Stimulated activated CD8-positive, alpha-beta memory T cell treated with anti-CD3 and anti-CD28 coated beads, Interleukin-4, amount 100 ng/mL, for 24 hours (primary cell): Measurements from ENCODE around the gene PNMT.
"Not testable (repeated sequence)": the region's sequence is repeated elsewhere in the genome, so short reads cannot be mapped to it uniquely, and the experiment has no call there.

Experiments used
- DNase-seq: peaks from one replicate; pipeline ENCODE4 v3.0.0-alpha.2; 2020; ENCODE audit warnings: low read depth

Gene PNMT

DNA sequence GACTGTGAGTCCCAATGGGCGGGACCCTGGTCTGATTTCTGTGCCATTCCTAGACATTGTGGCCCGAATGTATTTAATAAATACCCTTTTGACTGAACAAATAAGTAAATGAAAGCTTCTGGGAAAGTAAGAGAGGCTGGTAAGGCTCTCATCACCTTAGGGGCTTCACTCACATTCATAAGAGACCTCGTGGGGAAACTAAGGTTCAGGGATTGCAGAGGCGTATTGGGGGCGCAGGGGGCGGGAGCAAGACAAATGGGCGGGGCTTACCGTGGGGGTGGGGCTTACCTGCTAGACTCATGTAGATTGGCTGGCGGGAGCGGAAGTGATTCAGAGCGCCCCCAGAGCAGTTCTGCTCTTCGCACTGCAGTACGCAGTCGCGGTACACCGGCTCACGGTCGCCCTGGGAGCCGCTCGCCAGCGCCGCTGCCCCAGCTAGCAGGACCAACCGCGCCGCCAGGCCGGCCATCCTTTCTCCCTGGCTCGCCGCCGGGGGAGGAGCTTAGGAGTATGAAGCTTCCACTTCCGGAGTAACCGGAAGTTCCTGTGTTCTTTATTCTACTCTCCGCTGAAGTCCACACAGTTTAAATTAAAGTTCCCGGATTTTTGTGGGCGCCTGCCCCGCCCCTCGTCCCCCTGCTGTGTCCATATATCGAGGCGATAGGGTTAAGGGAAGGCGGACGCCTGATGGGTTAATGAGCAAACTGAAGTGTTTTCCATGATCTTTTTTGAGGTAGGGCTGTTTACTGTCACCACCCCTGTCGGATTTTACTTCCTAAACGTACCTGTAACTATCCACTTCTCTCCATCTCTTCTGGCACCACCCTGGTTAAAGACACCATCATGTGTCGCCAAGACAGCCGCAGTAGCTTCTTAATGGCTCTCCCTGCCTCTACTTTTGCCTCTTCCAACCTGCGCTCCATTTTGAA is 19.6 kb downstream of the PNMT start, which contains the start of gene PGAP3:
TSS of gene PGAP3 (minus strand) at position 512 of the 929 bp plus-strand sequence. CDS start at position 469, 43 bp downstream.
- peak; percentile 74 for DNase-seq

DNA sequence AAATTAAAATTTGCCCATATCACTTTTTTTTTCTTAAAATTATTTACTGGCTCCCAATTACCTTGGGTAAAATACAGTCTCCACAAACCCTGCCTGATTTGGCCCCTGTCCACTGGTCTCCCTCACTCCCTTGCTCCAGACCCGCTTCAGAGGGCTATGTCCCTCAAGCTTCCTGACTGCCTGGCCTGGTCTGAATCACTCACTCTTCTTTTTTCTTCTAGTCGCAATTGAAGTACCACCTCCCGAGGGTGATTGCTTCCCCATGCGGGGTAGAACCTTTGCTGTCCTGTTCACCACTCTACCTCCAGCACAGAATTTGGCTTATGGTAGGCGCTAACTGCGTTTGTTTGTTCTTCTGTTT is 20.2 kb downstream of the PNMT start:
- DNase-seq, result no peak

DNA sequence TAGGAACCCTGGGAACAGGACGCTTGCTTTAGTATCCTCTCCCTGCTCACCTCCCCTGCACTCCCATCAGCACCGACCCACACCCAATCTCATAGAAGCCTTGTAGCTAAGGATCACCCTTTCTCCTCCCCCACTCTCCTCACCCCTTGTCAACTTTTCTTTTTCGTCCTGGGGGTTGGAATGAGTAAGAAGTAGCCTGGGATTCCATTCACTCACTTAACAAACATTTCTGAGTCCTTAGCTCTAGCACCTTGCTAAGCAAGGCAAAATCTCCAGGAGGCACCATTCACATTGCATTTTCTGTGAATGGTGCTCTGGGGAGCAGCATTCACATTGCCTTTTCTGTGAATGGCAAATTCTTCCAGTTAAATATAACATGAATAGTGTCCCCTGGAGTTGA is 20.7 kb downstream of the PNMT start:
- no peak for DNase-seq

DNA sequence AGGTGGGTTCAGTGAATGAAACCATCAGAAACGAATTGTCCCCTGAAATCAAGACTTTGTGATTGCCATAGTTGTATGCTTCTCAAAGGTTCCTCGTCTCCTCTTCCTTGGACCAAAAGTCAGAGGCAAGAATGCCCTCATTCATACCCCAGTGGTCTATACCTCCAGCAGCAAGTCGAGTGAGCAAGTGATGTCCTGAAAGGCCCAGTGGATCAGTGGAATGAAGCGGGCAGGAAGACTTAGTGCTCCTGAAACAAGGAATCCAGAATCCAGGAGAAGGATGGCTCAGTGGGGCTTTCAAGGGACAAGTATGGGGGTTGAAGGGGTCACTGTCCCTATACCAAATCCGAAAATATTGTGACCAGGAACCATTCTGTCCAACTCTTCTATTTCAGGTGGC is 26.3 kb downstream of the PNMT start:
- no peak for DNase-seq

DNA sequence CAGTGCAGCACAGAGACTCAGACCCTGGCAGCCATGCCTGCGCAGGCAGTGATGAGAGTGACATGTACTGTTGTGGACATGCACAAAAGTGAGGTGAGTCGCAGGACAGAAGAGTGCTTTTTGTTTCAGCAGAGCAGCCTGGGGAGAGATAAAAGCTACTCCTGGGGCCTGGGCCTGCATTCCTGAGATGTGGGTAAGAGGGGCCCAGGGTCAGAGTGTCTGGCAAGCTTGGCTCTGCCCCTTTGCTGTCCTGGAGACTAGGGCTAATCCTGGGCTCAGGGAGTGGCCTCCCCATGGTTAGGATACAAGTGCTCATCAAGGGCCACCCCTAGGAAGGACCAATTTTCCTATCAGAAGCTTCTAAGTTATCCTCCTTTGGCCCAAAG is 26.8 kb downstream of the PNMT start:
- no peak for DNase-seq

DNA sequence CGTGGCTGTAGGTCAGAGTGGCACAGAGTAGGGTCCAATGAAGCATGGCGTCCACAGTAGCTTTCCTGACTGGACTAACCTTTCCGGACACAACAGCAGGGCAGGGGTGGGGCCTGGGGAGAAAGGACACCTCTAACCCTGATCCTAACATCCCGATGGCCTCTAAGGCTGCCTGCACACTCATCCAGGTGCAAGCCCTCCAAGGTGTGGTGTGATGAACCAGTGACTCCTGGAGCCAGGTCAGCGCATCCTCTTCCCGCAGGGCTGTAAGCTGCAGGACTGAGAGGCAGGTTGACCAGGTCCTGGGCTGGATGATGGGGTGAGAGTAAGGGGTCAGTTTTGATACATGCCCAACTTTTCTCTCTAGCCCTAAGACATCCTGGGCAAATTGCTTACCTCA is 28.5 kb downstream of the PNMT start:
- DNase-seq, result no peak

DNA sequence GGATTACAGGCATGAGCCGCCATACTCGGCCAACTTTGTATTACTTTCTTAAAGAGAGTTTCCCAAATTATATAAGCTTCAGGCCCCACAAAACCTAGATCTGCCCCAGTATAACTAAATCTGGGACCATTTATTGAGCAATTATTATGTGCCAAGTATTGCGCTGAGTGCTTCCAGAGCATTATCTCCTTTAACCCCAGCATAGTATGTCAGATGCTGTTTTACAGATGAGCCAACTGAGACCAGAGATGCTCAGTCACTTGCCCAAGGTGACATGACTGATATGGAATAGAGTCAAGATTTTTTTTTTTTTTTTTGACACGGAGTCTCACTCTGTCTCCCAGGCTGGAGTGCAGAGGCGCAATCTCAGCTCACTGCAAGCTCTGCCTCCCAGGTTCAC is 29.7 kb downstream of the PNMT start:
- no peak for DNase-seq

DNA sequence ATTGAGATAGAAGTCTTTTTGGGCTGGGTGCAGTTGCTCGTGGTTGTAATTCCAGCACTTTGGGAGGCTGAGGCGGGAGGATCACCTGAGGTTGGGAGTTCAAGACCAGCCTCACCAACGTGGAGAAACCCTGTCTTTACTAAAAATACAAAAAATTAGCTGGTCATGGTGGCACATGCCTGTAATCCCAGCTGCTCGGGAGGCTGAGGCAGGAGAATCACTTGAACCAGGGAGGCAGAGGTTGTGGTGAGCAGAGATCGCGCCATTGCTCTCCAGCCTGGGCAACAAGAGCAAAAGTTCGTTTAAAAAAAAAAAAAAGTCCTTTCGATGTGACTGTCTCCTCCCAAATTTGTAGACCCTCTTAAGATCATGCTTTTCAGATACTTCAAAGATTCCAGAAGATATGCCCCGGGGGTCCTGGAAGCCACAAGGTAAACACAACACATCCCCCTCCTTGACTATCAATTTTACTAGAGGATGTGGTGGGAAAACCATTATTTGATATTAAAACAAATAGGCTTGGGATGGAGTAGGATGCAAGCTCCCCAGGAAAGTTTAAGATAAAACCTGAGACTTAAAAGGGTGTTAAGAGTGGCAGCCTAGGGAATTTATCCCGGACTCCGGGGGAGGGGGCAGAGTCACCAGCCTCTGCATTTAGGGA is 31.0 kb downstream of the PNMT start:
- DNase-seq, result not testable (repeated sequence)

DNA sequence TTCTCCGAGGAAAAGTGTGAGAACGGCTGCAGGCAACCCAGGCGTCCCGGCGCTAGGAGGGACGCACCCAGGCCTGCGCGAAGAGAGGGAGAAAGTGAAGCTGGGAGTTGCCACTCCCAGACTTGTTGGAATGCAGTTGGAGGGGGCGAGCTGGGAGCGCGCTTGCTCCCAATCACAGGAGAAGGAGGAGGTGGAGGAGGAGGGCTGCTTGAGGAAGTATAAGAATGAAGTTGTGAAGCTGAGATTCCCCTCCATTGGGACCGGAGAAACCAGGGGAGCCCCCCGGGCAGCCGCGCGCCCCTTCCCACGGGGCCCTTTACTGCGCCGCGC is 31.5 kb downstream of the PNMT start, which contains the start of gene ERBB2:
TSS of gene ERBB2 (plus strand) at position 247 of the 330 bp plus-strand sequence. CDS start 175 bp downstream, outside the sequence.
- DNase-seq, result no peak

DNA sequence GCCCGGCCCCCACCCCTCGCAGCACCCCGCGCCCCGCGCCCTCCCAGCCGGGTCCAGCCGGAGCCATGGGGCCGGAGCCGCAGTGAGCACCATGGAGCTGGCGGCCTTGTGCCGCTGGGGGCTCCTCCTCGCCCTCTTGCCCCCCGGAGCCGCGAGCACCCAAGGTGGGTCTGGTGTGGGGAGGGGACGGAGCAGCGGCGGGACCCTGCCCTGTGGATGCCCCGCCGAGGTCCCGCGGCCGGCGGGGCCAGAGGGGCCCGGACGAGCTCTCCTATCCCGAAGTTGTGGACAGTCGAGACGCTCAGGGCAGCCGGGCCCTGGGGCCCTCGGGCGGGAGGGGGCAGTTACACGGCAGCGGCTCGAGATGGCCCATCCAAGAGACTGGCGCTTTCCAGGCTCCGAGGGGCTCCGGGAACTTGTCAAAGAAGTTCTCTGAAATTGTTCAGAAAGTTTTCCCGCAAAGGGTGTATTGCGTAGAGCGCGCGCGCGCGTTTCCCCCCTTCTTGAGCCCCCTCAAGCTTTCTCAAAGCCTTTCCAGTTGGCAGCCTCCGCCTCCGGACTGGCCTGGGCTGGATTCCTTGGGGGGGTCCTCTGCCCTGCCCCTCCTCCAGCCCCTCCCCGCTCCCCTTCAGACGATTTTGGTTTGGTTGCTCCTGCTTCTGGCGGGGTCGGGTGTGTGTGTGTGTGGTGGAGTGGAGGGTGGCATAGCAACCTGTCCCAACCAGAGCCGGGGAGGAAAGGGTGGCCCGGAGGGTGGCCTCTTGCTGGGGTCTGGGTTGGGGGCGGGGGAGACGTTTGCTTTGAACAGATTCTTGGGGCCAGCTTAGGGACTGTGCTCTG is 32.1 kb downstream of the PNMT start:
- no peak for DNase-seq

DNA sequence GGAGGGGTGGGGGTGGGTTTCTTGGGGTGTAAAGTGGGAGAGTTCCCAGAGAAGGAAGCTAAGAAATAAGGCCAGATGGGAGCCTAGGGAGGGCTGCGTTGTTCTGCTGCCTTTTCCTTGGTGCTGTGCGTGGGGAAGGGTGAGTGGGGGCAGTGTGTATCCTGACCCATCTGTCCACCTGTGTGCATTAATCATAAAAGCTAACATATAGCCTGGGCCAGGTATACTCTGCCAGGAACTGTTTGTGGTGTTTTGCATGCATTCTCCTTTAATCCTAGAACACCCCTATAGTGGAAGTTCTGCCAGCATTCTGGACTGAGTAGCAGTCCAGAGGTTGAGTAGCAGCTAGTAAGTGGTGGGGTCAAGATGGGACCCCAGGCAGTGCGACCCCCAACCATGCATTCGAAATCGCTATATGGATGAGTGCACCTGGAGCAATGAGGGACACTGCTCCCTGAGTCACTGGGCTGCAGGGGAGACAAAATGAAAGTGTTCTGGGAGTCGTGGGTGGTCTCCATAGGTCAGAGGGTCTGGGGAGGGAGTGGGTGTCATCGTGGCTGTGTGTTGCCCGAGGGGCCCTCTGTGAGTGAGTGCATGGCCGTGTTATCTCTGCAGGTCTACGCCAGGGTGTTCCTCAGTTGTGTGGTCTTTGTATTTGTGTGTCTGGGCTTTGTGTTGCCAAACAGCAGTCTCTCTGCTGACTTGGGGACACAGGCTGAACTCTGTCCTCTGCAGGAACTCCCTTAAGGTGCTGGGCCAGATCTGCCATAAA is 32.9 kb downstream of the PNMT start:
- DNase-seq, result no peak

DNA sequence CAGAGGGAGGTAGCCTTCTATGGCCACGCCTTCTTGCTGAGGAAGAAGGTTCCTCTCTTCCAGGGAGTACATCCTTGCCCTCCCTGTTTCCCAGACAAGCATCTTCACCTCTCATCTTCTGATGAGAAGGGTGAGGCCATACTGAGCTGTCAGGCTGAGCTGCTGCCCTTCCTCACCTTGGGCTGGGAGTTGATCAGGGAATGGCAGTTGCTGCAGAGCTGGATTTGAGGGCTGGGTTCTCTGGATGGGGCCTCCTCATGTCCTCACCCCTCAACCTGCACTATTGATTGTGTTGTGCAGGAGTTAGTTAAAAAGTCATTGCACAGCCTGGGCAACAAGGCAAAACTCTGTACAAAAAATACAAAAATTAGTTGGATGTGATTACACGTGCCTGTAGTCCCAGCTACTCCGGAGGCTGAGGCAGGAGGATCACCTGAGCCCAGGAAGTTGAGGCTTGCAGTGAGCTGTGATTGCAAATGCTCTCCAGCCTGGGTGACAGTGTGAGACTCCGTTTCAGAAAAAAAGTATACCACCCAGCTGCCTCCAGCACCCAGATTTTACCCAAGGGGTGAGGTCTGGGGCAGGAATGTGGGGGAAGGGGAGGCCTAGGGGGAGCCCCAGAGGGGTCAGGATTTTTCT is 33.6 kb downstream of the PNMT start:
- DNase-seq, result no peak

DNA sequence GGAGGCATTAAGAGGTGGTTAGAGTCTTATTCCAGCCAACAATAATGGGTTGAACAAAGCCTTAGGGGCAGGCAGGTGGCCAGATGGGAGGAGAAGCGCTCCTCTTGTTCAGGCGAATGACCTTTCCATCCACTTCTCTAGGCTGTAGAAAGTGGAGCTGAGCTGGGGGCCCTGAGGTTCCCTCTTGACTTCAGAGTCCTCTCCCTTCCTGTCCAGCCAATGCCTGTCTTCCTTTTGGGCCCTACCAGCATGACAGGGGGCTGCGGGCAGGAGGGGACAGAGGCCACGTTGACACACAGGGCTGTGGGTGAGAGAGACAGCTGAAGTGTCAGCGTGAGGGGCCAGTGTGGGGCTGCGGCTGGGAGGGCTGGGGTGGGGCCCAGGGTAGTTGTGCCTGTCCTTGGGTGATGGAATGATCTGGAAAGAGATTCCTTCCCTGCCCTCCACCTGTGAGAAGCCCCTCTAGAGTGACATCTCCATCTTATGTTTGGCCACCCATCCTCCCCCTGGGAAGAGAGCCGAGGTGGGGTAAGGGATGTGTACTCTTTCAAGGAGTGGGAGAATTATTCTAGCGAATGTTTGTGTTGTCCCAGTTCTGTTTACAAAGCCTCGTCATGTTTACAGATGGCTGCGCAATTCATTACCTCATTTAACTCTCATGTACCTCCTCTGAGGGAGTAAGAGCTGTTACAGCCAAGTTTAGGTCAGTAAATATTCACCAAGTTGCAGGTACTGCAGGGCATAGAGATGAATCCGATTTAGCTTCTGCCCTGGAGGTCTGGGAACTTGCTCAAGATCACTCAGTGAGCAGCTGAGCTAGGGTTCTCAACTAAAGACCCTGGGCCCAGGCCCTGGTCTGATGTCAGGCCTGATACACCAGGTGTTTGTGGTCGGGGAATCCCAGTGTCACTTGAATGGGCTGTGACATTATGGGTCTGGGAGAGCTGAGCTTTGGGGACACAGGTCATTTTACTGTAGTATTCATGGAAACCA is 34.9 kb downstream of the PNMT start:
- no peak for DNase-seq

DNA sequence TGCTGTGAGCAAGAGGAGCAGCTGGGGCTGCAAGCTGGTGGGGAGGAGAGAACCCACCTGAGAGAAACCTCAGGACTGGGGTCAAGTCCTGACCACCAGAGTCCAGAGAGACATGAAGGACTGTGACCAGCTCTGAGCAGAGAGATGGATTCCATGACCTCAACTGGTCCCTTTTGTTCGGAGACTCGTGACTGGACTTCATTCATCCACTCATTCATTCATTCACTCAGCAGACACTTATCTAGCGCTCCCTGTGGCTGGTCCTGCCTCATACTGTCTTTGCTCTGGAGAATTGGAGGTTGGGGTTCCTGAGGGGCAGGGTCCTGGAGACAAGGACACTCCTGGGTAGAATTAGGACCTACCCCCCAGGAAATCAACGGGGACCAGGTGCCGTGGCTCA is 35.7 kb downstream of the PNMT start:
- DNase-seq, result no peak

DNA sequence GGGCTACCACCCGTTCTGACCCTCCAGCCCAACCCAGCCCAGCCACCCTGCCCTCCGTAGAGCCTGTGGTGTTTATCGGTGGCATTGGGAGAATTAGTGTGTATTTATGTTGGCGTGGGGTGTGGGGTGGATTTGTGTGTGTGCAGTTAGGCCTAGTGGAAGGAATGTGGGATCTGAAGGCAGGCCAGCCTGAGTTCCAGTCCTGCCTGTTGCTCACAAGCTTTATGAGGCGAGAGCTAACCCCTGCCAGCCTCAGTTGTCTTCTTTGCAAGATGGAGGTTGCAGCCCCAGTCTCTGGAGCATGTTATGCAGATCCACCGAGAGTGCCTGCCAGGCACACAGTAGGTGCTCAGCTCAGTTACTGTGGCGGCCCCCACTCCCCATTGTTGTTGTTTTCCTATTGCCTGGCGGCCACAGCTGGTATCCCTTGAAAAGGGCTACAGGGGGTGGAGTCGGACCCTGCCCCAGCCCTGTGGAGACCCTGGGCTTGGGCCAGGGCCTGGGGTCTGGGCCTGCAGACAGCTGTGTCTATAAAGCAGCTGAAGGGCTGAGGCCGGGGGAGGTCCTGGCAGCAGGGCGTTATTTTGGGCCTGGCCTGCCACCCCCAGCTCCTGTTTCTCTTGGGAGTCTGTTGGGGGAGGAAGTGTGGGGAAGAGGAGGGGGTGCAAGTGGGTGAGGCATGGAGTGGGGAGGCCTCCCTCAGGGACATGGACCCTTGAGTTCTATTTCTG is 36.7 kb downstream of the PNMT start:
- DNase-seq, result no peak

DNA sequence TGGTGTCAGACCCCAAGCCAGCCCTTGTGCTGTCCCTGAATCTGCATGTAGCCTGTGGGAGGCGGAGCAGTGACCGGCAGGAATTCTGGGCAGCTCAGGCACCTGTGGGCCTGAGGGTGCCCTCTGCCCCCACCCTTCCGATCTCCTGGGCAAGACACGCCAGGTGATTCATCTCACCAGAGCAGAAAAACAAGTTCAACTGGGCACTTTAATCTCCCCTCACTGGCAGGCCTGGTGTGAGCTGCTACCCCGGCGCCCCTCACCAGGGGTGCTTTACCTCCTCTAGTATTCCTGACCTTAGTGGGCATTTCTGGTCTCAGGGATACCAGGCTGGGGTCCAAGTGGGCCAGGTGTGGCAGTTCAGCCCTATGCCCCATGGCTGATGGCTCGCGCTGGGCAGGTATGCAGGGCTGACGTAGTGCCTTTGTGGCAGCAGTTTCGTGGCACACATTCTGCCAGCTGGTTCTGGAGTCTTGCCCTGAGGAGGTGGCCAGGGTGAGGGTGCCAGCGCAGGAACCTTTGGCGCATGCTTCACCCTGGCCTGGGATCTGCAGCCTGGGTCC is 37.6 kb downstream of the PNMT start:
- no peak for DNase-seq

DNA sequence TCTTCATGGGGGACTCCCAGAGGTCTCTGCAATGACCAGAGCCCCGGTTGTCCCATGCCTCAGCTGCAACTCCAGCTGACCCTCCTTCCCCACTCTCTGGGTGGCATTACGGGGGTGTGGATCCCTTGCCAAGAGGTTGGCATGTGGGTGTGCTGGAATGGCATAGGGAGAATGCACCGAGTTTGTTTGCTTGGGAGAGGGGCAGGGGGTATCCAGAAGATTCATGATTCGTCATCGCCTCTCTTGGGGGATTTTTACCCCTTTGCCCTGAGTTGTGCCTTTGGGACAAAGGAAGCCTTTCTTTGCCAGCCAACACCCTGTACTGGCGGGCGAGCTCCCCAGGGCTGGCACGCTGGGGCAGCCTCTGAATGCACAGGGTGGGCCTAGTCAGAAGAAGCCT is 38.1 kb downstream of the PNMT start:
- no peak for DNase-seq

DNA sequence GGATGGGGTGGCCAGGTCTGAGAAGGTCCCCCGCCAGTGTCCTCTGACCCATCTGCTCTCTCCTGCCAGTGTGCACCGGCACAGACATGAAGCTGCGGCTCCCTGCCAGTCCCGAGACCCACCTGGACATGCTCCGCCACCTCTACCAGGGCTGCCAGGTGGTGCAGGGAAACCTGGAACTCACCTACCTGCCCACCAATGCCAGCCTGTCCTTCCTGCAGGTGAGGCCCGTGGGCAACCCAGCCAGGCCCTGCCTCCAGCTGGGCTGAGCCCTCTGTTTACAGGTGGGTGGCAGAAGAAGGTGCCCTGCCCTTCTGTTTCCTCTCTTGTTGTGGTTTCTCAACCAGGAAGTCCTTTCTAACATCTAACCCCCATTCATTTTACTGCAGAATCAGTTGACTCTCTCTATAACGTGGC is 38.7 kb downstream of the PNMT start:
- DNase-seq, result no peak
